Karpas-422 (cell line): ENCODE results near the gene RSPO1. TPM values are rescaled to one million over a fixed set of nuclear protein-coding genes. Genes with fewer than 3 reads are reported as not detected.
"Not testable (repeated sequence)": the region's sequence is repeated elsewhere in the genome, so short reads cannot be mapped to it uniquely, and the experiment has no call there.

Experiments used
- DNase-seq: peaks from one replicate; pipeline ENCODE4 v3.0.0-alpha.2; 2015
- H2AFZ ChIP-seq: fragments of 200-600 bp; sonication (generic); 2 replicates; pipeline ENCODE4 v1.6.1; 2014; ENCODE audit warnings: antibody characterized with exemption, low read length, mixed read lengths
- H3K27ac ChIP-seq: fragments of 200-600 bp; sonication (generic); 2 replicates; pipeline ENCODE4 v1.5.1; 2014; ENCODE audit warnings: mild to moderate bottlenecking, low read length, moderate library complexity
- H3K27me3 ChIP-seq: fragments of 200-600 bp; sonication (generic); 2 replicates; pipeline ENCODE4 v1.6.1; 2014; ENCODE audit warnings: low read length, mixed read lengths
- H3K36me3 ChIP-seq: fragments of 200-600 bp; sonication (generic); 2 replicates; pipeline ENCODE4 v1.6.1; 2014; ENCODE audit warnings: low read length, mixed read lengths; ENCODE audit not compliant: insufficient read depth
- H3K4me1 ChIP-seq: fragments of 200-600 bp; sonication (generic); 2 replicates; pipeline ENCODE4 v1.6.1; 2014; ENCODE audit warnings: mild to moderate bottlenecking, low read length, mixed read lengths
- H3K4me2 ChIP-seq: fragments of 200-600 bp; sonication (generic); 2 replicates; pipeline ENCODE4 v1.6.1; 2014; ENCODE audit warnings: low read length, low read depth, mild to moderate bottlenecking; ENCODE audit not compliant: poor library complexity, severe bottlenecking
- H3K4me3 ChIP-seq: fragments of 200-600 bp; sonication (generic); 2 replicates; pipeline ENCODE4 v1.5.1; 2014; ENCODE audit warnings: mild to moderate bottlenecking, antibody characterized with exemption, low read length, mixed read lengths
- H3K79me2 ChIP-seq: fragments of 200-600 bp; sonication (generic); 2 replicates; pipeline ENCODE4 v1.6.1; 2014; ENCODE audit warnings: mild to moderate bottlenecking, low read length, mixed read lengths
- H3K9ac ChIP-seq: fragments of 200-600 bp; sonication (generic); 2 replicates; pipeline ENCODE4 v1.6.0; 2014; ENCODE audit warnings: low read length
- H3K9me2 ChIP-seq: fragments of 200-600 bp; sonication (generic), shearing (Covaris generic); replicated peaks from 2 replicates; pipeline ENCODE4 v1.6.0; 2014; ENCODE audit warnings: mild to moderate bottlenecking, low read length, moderate library complexity; ENCODE audit not compliant: insufficient read depth
- H3K9me3 ChIP-seq: fragments of 300-700, 200-600 bp; sonication (generic); 2 replicates; pipeline ENCODE4 v1.6.1; 2014; ENCODE audit warnings: low read length, mixed read lengths
- H4K20me1 ChIP-seq: fragments of 200-600 bp; sonication (generic); 2 replicates; pipeline ENCODE4 v1.6.1; 2014; ENCODE audit warnings: mild to moderate bottlenecking, antibody characterized with exemption, low read length, low read depth; ENCODE audit not compliant: insufficient read depth
- total RNA-seq: library from RNA; depleted of rRNA; stranded (reverse); fragments of >200 nt; shearing (Covaris generic); gene quantifications from 2 replicates; pipeline ENCODE4 v1.2.3, GENCODE V29; 2014; ENCODE audit warnings: low replicate concordance; rRNA removed

Gene RSPO1, protein sequence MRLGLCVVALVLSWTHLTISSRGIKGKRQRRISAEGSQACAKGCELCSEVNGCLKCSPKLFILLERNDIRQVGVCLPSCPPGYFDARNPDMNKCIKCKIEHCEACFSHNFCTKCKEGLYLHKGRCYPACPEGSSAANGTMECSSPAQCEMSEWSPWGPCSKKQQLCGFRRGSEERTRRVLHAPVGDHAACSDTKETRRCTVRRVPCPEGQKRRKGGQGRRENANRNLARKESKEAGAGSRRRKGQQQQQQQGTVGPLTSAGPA
- not detected in 2 replicates for total RNA-seq

DNA sequence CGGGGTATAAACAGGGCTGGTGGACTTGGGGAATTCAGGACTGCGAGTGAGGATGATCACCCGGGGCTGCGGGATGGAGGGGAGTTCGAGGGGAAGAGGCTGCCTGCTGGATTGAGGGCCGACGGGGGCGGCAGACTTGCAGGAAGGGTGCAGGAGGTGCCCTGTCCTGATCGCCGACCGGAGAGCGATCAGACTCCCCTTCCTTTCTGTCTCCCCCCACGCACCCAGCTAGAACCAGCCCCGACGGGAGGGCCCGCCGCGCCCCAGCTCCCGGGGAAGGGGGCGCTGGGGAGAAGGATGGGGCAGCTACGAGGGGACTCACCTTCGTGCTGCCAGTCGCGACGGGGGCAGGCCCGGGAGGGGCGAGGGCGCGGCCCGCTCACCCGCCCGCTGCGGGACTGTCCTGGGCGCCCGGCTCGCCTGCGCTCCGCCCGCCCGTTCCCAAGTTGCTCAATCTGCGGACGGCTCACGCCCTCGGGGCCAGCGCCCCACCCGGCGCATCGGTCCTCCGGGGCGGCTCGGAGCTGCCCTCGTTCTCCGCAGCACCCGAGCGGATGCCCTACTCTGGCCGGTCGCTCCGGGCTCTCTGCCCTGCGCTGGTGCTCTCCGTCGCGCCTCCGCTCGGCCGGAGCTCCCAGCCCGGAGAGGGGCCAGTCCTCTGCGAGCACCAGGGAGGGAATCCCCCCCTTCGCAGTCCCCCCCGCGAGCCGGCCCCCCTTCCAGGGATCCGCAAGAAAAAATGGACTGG lies at the start of gene RSPO1:
TSS of gene RSPO1 (minus strand) at position 649 of the 748 bp plus-strand sequence. CDS start 5,231 bp downstream, outside the sequence.
- no peaks in the 10 kb centered on the region for H3K9me2 ChIP-seq
- H3K4me2 ChIP-seq, result no peak within 1 kb of the TSS
- H3K36me3 ChIP-seq, result no peaks in the 10 kb centered on the region
- no peak within 1 kb of the TSS for H3K4me3 ChIP-seq
- no peaks in the 10 kb centered on the region; the same call in 1 of the 2 replicates for H3K27me3 ChIP-seq
- peaks cover 13% of the 10 kb centered on the region for H3K4me1 ChIP-seq
- no peak within 1 kb of the TSS for H2AFZ ChIP-seq
- H3K9ac ChIP-seq, result no peak within 1 kb of the TSS
- no peak for DNase-seq
- H3K27ac ChIP-seq, result no peak within 1 kb of the TSS
- H3K79me2 ChIP-seq, result no peaks in the 10 kb centered on the region
- H4K20me1 ChIP-seq, result no peaks in the 10 kb centered on the region
- H3K9me3 ChIP-seq, result no peaks in the 10 kb centered on the region

GRCh38 chr1:37684182-37684581 lies 49.5 kb upstream of the RSPO1 start:
- not testable (repeated sequence) for H3K9ac ChIP-seq, H3K9me2 ChIP-seq, H2AFZ ChIP-seq, H3K27ac ChIP-seq, H4K20me1 ChIP-seq, H3K4me1 ChIP-seq, H3K27me3 ChIP-seq, H3K36me3 ChIP-seq, H3K4me2 ChIP-seq, DNase-seq, H3K9me3 ChIP-seq, H3K4me3 ChIP-seq
- H3K79me2 ChIP-seq, result peaks cover 10% of the 10 kb centered on the region

DNA sequence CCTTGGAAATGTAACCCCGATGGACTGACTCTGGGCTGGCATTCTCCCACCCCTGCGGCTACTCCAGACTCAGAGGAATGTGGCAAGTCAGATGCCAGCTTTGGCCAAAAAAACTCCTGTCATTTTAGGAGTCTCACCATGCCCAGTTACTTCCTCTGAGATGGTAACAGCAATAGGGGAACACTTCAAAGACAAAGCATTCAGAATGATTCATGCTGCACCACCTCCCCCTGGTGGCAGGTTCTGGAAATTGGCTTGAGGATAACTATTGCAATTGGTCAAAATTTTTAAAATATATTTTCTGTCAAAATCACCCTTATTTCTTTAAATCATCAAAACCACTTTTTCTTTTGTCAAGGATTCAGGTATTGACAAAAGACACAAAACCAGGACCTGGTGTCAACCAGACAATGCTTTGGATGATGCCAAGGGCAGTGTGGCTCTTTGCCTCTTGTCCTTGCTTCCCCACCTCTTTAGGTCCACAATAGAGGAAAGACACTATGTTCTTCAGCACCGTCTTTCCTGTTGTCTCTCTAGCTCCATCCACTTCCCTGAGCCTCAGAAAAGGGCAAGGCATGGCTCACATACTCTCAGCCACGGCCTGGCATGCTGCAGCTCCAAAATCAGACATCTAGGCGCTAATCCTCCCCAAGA lies 47.8 kb upstream of the RSPO1 start:
- H4K20me1 ChIP-seq, result no peaks in the 10 kb centered on the region
- H3K79me2 ChIP-seq, result no peaks in the 10 kb centered on the region
- peak; percentile 89 for DNase-seq
- H3K4me2 ChIP-seq, result no peak overlapping the region
- no peak overlapping the region for H3K27ac ChIP-seq
- H3K9me3 ChIP-seq, result no peaks in the 10 kb centered on the region
- H3K4me1 ChIP-seq, result no peaks in the 10 kb centered on the region
- H3K27me3 ChIP-seq, result no peaks in the 10 kb centered on the region
- H3K9ac ChIP-seq, result no peak overlapping the region
- H2AFZ ChIP-seq, result no peak overlapping the region
- H3K36me3 ChIP-seq, result peaks cover 9% of the 10 kb centered on the region; the same call in 1 of the 2 replicates
- H3K9me2 ChIP-seq, result no peaks in the 10 kb centered on the region
- no peak overlapping the region for H3K4me3 ChIP-seq

- no peaks in the 10 kb centered on the region for H3K27me3 ChIP-seq
- H3K4me1 ChIP-seq, result peaks cover 8% of the 10 kb centered on the region
- no peaks in the 10 kb centered on the region for H3K79me2 ChIP-seq
- no peak overlapping the region for H3K4me2 ChIP-seq
- no peak for DNase-seq
- H3K27ac ChIP-seq, result no peak overlapping the region
- H3K4me3 ChIP-seq, result no peak overlapping the region
- peaks cover 9% of the 10 kb centered on the region; the same call in 1 of the 2 replicates for H3K36me3 ChIP-seq
- no peaks in the 10 kb centered on the region for H3K9me3 ChIP-seq
- H2AFZ ChIP-seq, result no peak overlapping the region
- no peaks in the 10 kb centered on the region for H3K9me2 ChIP-seq
- no peaks in the 10 kb centered on the region for H4K20me1 ChIP-seq
- H3K9ac ChIP-seq, result no peak overlapping the region
Observed at GRCh38 chr1:37680933-37681332, 46.2 kb upstream of the RSPO1 start.

DNA sequence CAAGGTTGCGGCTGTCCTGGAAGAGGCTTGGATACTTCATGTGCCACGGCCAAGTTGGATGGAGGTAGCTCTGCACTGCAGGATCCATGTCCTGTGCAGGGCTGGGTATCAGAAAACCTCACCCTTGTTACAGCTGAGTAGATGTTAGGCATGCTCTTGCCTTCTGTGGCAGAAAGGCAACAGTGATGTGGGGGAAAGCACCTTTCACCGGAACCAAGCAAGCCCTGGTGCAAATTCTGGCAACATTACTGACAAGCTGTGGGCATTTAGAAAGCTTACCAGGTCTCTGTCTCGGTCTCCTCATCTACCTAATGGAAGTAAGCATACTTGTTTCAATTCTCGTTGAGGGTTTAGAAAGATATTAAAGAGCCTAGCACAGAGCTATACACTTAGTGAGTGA lies 43.1 kb upstream of the RSPO1 start:
- Histone ChIP-seq H3K9ac (no peak overlapping the region), H3K27me3 (no peaks in the 10 kb centered on the region), H3K9me3 (no peaks in the 10 kb centered on the region), H2AFZ (no peak overlapping the region), H3K79me2 (no peaks in the 10 kb centered on the region), H3K36me3 (peaks cover 9% of the 10 kb centered on the region; the same call in 1 of the 2 replicates), H4K20me1 (no peaks in the 10 kb centered on the region), H3K4me2 (no peak overlapping the region), H3K4me3 (no peak overlapping the region), H3K4me1 (peaks cover 10% of the 10 kb centered on the region), H3K27ac (no peak overlapping the region), H3K9me2 (no peaks in the 10 kb centered on the region)
- DNase-seq, result no peak

DNA sequence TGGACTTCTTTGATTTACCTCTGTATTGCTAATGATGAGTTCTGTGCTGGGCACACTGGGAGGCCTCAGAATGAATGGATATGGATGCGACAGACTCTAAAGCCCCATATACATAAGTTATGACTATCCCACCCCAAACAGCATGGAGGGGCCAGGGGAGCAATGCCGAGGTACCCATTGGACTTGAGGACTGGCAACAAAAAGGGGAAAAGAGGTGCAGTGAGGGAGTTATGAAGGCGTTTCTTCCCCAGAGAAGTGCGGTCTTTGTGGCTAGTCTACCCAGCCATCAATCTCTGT lies 42.4 kb upstream of the RSPO1 start:
- Histone ChIP-seq H3K4me1 (peaks cover 10% of the 10 kb centered on the region), H3K4me2 (no peak overlapping the region), H4K20me1 (no peaks in the 10 kb centered on the region), H2AFZ (no peak overlapping the region), H3K79me2 (no peaks in the 10 kb centered on the region), H3K9me2 (no peaks in the 10 kb centered on the region), H3K27ac (no peak overlapping the region), H3K9me3 (no peaks in the 10 kb centered on the region), H3K36me3 (peaks cover 7% of the 10 kb centered on the region; the same call in 1 of the 2 replicates), H3K9ac (no peak overlapping the region), H3K4me3 (no peak overlapping the region), H3K27me3 (no peaks in the 10 kb centered on the region)
- no peak for DNase-seq

DNA sequence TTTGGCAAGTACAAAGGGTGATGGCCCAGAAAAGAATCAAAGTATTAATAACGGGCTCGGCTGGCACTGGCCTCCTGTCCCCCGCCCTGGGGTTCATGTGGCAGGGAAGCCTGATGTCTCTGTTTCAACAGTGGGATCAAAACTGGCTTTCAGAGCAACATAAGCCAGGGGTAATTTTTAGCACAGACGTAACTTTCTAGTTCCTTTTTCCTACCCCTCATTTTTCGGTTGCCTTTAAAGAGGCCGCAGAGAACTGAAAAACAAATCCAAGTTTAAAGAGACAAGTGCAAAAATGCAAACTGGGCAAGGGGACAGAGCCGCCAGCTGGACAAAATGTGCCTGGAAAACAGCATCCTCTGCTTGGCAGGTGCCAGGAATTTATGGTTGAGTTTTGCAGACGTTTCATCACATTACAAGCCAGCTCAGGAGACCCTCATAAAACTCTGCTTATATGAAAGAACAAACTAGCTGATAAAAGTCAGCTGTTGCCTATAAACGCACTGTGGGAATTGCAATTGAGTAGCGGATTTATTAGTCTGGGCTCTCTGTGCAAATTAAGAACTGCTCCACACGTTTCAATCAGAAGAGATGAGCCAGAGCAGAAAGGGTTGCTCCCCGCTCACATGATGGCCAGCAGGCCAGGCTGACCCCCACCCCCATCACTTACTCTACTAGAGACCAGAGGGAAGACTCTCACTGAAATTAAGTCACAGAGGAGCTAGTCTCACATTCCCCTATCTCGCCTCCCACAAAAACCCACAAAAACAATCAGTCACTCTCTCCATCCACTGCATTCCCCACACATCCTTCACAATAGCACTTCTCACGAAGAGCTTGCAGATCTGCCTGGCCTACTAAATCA lies 41.8 kb upstream of the RSPO1 start:
- peaks cover 2% of the 10 kb centered on the region; the same call in 1 of the 2 replicates for H3K36me3 ChIP-seq
- H3K4me3 ChIP-seq, result no peak overlapping the region
- no peaks in the 10 kb centered on the region for H3K27me3 ChIP-seq
- H4K20me1 ChIP-seq, result no peaks in the 10 kb centered on the region
- H3K9ac ChIP-seq, result peak overlapping the region; percentile 28
- no peaks in the 10 kb centered on the region for H3K79me2 ChIP-seq
- H3K4me1 ChIP-seq, result peaks cover 10% of the 10 kb centered on the region
- H3K9me2 ChIP-seq, result no peaks in the 10 kb centered on the region
- peak overlapping the region; percentile 32 for H3K4me2 ChIP-seq
- H3K9me3 ChIP-seq, result no peaks in the 10 kb centered on the region
- no peak overlapping the region for H3K27ac ChIP-seq
- H2AFZ ChIP-seq, result peak overlapping the region; percentile 62; the same call in 1 of the 2 replicates
- no peak for DNase-seq
